Stimulated activated CD8-positive, alpha-beta memory T cell treated with anti-CD3 and anti-CD28 coated beads, Interleukin-4, amount 100 ng/mL, for 24 hours (primary cell): Measurements from ENCODE around the gene UBAC1.

ENCODE experiments used
- DNase-seq: peaks from one replicate; pipeline ENCODE4 v3.0.0-alpha.2; 2020; ENCODE audit warnings: low read depth

UBAC1 gene

DNA sequence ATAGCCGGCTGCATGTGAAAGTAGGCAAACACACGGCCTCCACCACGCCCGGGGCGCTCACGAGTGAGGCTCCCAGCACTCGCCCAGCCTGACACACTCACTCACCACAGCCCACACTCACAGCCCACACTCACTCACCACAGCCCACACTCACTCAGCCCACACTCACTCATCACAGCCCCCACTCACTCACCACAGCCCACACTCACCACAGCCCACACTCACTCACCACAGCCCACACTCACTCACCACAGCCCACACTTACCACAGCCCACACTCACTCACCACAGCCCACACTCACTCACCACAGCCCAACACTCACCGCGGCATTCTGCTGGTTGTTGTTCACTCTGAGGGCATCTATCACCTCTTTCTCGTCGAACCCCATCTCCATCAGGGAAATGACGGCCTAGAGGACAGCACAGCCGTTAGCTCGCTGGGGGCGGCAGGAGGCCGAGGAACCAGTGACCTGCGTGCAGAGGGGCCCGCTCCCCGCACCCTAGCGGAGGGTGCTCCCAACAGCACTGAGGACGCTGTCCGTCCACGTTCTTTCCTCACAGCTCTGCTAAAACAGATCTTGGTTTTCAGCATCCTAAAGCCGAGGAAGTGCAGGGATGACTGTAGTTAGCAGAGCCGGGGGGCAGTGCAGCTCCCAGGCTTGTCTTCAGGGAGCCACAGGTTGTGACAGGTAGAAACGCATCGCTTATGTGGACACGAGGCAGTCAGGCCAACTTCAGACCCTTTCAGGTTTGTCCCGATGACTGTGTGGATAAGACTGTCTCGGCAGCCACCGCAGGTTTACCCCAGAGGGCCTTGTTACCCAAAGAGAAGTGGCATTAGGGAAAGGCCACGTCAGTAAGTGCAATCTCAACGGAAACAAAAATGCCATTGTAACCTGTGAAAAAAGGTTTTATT, 21.6 kb downstream of the UBAC1 start:
- DNase-seq, result peak; percentile 30

DNA sequence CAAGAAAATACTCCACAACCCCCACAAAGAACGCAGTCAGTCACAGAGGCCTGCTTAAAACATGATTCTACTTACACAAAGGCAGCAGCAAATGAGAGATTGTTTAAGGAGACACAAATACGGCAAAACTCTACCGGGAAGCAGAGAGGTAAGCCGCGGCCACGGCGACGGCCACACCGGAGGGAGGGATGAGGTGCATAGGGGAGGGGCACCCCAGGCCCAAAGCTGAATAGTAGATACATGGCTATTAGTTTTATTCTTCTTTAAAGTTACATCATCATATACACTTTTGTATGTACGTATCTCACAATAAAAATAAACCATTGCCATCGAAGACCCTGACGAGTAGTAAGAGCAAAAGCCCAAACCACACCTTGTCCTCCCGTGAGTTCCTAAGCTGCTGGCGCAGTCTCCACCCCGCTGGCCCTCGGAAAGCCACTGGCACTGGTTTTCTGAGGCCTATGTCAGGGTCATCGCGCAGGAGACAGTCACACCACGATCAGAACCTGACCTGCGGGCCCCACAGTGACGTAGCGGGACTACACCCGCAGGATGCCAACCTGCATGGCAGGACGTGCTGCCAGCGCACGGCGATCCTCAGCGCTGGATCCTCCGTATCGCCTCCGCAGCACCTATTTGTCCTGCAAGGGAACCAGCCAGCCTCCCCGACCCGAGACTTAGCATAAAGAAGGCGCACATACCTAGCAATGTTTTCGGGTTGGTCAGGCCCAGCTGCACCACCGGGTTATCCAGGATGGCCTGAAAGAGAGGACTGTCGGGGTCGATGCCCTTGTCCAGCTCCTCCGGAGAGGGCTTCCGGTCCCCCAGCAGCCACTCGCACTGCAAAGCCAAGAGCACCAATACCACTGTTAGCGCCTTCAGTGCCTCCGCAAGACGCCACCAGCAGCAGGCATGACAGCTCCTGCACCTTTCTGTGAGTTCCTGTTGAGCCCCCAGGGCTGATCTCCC, 23.4 kb downstream of the UBAC1 start:
- DNase-seq, result no peak

DNA sequence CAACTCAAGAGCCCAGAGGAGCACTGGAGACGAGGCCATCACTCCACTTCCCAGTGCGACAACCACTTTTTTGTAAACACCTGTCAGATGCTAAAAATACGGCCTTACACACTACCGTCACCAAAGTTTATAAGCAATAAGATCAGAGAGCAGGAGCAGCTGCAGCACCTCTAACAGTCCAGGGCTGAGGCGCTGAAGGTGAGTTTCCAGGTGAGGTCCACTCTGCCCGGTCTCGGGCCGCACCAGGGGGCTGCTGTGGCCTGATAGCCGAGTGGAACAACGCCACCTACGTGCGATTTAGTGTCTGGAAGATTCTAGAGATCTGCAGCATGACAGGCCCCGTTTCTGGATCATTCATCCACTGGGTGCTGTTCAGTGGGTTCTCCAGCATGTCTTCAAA, 28.1 kb downstream of the UBAC1 start:
- DNase-seq, result no peak

DNA sequence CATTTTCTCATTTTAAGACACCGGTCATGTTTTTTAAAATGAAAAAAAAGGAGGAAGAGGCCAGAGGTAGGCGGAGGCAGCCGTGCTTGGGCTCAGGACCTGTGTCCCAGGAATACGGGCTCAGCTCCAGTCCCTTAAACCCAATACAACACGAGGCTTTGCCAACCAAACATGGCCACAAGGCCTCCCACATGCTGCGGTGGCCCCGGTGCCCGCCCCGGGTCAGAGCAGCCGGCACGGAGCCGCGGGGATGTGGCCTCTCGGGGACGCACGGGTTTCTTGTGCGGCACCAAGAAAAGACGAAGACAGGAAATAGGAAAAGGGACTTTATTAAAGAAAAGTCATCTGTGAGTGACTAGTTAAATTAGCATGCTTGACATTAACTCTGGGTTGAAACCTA, 28.5 kb downstream of the UBAC1 start:
- DNase-seq, result no peak

DNA sequence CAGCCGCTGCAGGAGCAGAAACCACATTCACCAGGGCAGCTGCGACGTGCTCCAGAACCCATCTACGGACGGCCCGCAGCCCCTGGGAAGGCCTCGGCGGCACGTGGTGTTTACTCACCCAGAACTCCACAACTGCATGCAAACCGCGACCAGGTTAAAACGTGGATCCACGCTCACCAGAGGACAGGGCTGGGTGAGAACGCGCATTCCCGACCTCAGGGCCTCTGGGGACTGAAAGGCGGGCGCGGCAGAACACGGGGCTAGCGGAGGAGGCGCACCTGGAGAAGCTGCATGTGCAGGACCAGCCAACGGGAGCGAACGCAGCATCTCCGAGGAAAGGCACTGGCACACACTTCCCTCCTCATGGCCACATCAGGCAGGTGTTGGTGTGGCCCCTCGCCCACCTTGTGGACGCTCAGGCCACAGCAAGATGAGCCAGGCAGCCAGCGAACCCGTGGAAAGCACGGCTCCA, 29.8 kb downstream of the UBAC1 start:
- DNase-seq, result no peak

DNA sequence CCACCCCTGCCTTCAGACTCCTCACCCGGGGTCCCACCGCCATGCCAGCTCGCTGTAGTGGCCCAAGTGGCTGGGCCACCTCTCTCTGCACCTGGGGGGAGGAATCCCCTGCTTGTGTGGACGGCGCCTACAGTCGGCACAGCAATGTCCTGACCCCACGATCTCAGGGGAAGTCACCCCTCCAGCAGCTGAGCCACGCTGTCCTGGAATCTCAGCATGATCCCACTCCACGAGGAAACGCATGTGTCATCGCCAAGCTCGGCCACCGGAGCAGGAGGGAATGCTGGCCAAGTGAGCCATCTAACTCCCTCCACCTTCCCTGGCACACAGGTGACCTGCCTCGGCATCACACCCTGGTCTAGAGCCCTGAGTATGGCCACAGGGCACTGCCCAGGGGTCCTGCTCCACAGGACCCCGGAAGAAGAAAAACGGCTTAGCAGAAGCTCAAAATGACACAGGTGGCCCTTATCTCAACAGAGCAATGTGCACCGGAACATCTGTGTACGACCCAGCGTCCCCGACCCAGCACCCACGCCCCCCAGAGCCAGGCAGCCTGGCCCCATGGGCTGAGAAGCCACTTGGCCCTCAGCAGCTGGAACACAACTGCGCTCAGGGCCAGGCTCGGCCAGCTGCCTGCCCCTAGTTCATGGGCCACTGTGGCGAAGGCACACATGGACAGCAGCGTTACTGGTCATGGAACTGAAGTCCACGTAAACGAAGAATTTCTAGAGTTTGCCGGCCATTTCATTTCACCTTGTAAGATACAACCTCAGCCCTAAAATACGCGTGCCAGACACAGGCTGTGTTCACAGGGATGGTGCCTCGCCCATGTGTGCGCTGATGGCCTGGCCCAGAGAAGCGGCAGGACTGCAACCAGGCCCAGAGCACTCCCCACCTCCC, 30.5 kb downstream of the UBAC1 start:
- no peak for DNase-seq

DNA sequence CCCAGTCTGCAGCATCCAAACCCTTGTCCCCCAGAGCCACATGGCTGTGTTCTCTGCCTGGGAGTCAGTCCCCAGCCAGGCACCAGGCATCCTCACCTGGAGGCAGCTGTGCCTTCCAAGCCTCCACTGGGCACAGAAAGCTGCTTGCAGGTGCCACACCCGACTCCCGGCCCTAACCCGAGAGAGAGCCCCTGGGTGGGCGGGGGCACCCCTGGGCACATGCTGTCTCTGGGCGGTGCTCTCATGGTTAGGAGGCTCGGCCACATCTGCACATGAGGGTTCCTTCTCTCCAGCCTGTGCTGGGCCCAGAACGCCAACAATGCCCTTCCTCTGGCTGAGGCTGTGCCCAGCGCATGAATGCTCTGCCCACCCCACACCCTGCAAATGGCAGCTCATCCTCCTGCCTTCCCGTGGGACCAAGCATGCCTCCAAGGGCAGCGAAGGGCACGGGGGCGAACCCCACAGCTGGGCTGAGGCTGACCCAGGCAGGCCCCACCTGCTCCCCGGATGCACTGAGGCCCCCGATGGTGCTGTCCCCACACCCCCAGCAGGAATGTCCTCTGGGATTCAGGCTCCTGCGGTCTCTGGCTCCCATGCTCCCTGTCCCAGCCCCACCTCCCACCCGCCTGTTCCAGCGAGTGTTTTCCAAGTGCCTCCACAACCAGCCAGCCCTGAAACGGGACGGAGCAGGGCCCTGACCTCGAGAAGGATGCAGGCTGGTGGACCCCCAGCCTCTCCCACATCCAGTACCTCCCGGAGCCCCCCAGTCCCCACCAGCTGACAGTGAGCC, 31.3 kb downstream of the UBAC1 start:
- no peak for DNase-seq

DNA sequence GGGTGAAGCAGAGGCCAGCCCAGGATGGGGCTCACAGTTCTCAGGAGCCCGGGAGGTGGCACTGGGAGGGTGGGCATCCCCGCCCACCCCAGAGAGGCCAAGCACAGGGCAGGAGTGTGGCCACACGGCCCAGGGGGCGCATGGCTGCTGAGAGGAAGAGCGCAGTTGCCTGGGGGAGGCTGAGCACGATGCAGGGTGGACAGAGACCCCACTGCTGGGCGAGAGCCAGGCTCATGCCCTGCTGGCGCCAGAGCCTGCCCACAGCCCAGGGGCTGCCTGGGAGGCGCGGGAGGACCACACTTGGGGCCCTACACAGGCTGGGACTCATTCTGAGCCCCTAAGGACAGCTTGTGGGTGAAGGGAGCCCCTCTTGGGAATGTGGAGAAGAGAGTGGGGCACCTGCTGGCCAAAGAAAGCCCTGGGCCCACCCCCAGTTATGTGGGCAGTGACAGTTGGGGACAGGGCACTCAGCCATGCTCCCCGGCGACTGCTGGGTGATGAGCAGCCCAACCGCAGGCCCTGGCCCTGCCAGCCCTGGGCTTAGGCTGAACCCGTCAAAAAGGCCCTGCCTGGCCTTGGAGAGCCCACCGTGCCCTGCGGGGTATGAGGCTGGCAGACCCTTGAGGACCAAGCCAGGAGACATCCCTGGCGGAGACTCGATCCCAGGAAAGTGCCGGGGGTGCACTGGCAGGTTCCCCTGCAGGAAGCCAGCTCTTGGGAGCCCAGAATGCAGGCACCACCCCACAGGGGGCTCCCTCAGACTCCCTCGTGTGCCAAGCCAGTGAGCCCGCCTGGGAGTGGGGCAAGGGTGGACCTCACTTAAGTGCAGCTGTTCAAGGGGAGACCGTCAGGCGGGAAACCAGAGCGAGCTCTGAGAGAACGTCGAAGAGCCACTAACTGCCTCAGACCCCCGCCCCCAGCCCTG, 32.2 kb downstream of the UBAC1 start:
- no peak for DNase-seq

DNA sequence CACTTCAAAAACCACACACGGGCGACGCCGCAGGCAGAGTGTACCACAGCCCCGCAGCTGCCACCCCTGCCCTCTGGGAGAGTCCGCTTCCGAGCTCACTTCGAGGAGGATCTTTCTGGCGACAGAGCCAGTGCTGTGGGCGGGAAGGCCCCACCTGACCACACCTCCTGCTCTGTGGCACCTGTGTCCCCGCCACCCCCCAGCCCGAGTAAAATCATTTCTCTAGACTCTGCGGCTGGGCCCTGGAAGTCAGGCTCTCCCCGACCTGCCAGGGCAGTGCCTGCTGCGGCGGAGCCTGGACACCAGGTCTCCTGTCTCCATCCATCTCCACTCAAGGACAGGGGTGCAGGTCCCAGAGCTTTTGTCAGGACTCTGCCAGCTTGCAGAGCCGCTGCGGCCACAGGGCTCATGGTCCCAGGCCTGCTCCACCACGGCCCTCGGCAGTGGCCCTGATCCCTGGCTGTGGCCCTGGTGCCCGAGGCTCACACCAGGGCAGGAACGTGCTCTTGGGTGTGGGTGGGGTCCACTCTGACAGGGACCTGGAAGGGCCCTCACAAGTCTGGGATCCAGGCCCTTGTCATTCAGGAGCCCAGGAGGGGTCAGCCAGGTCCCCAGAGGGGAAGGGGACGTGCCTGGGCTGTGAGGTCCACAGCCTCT, 33.0 kb downstream of the UBAC1 start:
- DNase-seq, result no peak

DNA sequence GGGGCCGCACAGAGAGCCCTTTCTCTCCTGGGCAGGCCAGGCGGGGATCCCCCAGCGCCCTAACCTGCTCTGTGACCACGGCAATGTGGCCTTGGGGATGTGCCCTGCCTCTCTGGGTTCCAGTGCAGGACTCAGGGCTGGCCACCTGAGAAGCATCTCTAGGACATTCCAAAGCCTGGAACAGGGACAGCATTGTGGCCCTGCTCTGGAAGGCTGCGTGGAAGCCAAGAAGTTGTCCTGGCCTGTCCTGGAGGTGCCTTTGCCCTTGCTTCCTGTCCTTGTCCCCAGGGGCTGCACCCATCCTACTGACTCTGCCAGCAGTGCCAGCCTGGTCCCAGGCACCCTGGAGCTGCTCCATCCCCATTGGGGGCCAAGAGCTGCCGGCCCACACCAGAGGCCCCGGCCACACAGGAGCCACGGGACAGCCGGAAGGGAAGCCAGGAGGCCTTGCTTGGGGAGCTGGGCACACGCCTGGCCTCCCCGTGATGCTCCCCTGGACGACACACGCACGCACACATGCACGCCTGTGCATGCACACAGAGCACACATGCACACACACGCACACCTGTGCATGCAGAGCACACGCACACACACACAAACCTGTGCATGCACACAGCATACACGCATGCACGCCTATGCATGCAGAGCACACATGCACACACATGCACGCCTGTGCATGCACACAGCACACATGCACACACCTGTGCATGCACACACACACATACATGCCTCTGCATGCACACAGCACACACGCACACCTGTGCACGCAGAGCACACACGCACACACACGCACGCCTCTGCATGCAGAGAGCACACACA, 33.8 kb downstream of the UBAC1 start:
- no peak for DNase-seq

DNA sequence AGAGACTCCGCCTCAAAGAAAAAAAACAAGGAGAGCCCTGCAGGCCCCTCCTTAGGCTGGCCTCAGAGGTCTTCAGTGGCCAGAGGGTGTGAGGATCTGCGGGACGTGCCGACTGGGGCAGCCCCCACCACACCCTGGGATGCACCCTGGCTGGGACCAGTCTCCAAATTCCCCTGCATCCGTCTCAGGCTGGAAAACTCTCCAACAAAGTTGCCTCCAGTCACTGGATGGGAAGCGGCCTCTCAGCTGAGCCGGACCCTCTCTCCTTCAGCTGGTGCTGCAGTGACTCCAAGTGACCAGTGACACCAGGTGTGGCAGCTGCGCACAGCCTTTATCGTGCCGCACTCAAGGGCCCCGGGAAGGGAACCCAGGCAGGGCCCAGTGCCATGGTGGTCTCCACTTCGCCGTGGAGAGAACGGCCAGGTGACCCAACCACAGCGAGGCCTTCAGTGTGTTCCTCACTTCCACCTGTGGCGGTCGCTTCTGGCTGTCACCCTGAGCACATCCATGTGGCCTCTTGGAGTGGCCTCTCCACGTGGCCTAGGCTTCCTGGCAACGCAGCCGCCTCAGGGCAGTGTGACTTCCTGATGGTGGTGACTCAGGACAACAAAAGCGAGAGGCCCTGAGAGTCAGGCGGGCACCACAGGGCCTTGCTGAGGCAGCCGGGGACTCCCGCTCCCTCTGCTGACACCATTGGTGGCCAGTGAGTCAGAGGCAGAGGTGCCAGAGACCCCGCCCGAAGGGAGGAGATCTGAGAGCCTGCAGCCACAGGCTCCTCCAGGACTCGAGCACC, 34.6 kb downstream of the UBAC1 start:
- DNase-seq, result peak; percentile 62

DNA sequence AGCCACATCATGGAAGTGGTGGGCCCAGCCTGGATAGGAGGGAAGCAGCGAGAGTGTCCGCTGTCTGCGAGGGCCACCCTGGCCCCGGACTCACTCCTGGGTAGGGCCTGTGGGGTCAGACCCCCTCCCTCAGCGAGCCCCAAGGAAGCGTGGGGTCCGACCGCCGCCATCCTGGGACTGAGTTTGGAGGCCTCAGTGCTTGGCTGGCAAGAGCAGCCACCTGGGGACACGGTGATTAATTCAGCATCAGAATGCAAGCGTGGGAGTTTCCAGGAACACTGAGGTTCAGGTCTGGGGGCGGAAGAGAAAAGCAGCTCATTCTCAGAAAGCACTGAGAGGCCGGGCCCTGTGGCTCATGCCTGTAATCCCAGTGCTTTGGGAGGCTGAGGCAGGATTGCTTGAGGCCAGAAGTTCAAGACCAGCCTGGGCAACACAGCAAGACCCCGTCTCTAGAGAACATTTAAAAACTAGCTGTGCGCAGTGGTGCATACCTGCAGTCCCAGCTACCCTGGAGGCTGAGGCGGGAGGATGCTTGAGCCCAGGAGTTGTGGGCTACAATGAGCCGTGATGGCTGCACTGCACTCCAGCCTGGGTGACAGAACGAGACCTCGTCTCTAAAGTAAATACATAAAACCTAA, 35.6 kb downstream of the UBAC1 start:
- peak; percentile 41 for DNase-seq

DNA sequence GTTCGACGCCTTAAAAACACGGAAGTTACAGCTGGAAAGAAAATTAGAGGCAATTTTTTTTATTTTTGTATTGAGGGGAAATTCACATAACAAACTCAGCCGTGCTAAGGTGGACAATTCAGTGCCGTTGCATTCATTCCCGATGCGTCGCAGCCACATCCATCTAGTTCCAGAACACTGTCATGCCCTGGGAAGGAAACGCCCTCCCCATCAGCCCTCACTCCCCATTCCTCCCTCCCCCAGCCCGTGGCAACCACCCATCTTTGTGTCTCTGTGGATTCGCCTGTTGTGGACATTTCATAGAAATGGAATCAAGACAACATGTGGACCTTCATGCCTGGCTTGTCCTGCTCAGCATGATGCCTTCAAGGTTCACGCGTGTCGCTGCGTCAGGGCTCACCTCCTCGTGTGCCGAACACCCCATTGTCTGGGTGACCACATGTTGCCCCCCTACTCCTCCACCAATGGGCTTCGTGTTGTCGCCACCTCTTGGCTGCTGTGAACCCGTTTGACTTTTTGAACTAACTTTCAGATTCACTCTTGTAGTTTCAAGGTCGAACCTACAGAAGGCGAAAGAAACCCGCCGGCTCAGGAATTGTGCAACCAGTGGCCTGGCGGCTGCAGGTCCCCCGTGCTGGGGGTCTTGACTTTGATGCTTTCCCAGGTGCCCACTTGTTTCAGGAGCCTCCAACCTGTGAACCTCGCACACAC, 36.4 kb downstream of the UBAC1 start:
- DNase-seq, result no peak

DNA sequence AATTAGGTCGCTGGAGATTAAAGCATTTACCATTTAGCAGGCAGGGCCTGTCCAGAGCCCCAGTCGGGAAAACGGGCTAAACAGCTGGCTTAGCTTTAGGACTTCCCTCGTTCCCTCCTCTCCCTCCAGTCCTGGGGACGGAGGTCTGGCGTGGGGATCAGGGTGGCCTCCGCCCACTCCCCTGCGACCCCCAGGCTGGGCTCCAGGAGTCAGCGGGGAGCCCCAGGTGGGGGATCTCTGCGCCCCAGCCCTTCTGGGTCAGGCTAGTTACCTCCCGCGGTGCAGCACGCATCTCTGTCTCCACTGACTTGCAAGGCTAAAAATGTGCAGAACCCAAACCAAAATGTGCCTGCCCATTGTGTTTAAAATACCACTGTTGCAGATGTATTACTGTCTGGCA, 37.7 kb downstream of the UBAC1 start:
- no peak for DNase-seq

DNA sequence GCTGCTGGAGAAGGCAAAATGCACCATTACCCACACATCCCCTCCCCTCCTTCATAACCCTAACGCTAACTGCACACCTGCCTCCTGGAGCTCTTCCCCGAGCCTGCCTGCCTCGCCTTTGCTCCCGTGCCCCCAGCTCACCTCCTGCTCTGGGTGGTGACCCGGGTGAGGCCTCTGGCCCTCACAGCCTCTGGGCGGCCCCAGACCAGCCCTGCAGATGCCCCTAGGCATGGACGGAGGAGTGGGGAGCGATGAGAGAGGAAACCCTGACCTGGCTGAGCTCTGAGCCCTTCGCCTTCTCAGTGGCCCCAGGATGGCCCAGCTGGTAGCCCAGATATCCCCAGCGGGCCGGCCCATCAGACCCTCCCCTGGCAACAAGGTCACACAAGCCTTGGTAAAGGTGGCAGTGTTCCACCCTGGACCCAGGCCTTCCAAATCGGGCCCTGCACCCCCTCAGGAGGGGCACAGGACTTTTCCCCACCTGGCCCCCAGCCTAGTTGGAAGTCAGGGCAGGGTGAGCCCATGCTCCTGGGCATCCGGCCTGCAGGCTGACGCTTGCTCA, 39.3 kb downstream of the UBAC1 start:
- no peak for DNase-seq

DNA sequence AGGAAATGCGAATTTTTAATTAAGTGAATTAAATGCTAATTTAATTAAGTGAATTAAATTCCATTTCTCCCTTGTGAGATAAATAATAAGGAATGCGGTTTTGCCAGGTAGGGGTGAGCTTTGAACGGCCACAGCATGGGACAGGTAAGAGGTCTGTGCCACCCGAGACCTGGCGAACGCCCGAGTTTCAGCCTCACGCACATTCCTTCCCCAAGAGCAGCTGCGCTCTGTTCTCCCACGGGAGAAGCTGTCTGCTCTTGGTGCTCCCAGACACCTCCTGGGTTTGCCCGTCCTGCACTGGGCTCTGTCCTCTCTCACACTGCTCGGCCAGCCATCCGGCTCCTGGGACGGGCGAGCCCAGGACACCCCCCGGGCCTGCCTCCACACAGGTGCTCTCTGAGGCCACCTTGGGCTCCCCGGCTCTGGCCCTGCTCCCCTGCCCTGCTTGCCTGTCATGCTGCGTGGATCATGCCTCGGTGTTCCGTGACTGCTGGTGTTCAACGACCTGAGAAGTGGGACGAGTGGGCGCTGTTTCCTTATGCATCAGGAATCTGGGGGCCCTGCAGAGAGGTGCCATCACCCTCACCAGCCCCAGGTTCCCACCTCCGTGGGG, 40.1 kb downstream of the UBAC1 start:
- DNase-seq, result no peak
